Mammary epithelial cell (primary cell): ENCODE measurements around the gene LTA4H.

ENCODE experiments used
- CTCF ChIP-seq, 2 donors: IDR thresholded peaks in 1 of 2; conservative IDR thresholded peaks in 1 of 2; 2 replicates each; pipeline ENCODE4 v1.5.1; 2011 to 2012; ENCODE audit warnings: inconsistent platforms in 2 of 2, low read length in 2 of 2, mild to moderate bottlenecking in 2 of 2, control low read depth in 1 of 2, low read depth in 1 of 2; ENCODE audit not compliant: insufficient read depth in 1 of 2; ENCODE audit errors: extremely low read depth in 1 of 2
- EZH2 ChIP-seq: IDR thresholded peaks from 2 replicates; pipeline ENCODE4 v1.6.1; 2012; ENCODE audit warnings: low read length, inconsistent platforms, borderline replicate concordance

- peak; percentile 28 to 53 for TF ChIP-seq CTCF (conservative IDR thresholded peaks at IDR 0.05 in 1 of 2, IDR thresholded peaks at IDR 0.05 in 1 of 2; ENCODE audit: extremely low read depth in 1 of 2, insufficient read depth in 1 of 2, low read depth in 1 of 2, low read length in 2 of 2)
- TF ChIP-seq EZH2, result no peak
These were observed 19.7 kb downstream of the LTA4H start for GRCh38 chr12:96015672-96016071.
